HFFc6 (cell line): ENCODE results near the gene EBF3. TPM values are rescaled to one million over a fixed set of nuclear protein-coding genes. Genes with fewer than 3 reads are reported as not detected.

Experiments
- DNase-seq: peaks from one replicate; pipeline ENCODE4 v3.0.0-alpha.2; 2018
- H3K27ac Mint-ChIP-seq: 2 replicates; pipeline ENCODE4 v1.8.0; 2020; ENCODE audit warnings: mild to moderate bottlenecking, mixed read lengths
- H3K27me3 Mint-ChIP-seq: 2 replicates; pipeline ENCODE4 v1.8.0; 2021; ENCODE audit warnings: mild to moderate bottlenecking, moderate library complexity, mixed read lengths; ENCODE audit not compliant: insufficient read depth
- H3K36me3 Mint-ChIP-seq: 2 replicates; pipeline ENCODE4 v1.8.0; 2021; ENCODE audit warnings: low read depth, mixed read lengths
- H3K4me1 Mint-ChIP-seq: 2 replicates; pipeline ENCODE4 v1.8.0; 2020; ENCODE audit warnings: low read depth, mixed read lengths
- H3K4me3 Mint-ChIP-seq: 2 replicates; pipeline ENCODE4 v1.8.0; 2020; ENCODE audit warnings: mild to moderate bottlenecking, moderate library complexity, mixed read lengths
- H3K9me3 Mint-ChIP-seq: 2 replicates; pipeline ENCODE4 v1.8.0; 2020; ENCODE audit warnings: mild to moderate bottlenecking, mixed read lengths
- total RNA-seq, 6 experiments: library from RNA; stranded (reverse); fragmentation: NEBNext Ultra II Directional; extraction: Animal tissue kit (Norgen Biotek cat#: 25700); gene quantifications; 2 replicates in 1 of 6; 3 replicates in 5 of 6; pipeline ENCODE4 v1.2.3, GENCODE V29; 2021
- TF ChIP-seq, protein P1 (sequence below): fragments of 200-600 bp; sonication (generic); IDR thresholded peaks from 2 replicates; pipeline ENCODE4 v1.5.0; 2021; ENCODE audit warnings: antibody characterized with exemption, mild to moderate bottlenecking

The EBF3 gene
- total RNA-seq, 6 experiments from 2014 or later, result 0.14 to 0.39 (median 0.21) TPM; not detected in 2

DNA sequence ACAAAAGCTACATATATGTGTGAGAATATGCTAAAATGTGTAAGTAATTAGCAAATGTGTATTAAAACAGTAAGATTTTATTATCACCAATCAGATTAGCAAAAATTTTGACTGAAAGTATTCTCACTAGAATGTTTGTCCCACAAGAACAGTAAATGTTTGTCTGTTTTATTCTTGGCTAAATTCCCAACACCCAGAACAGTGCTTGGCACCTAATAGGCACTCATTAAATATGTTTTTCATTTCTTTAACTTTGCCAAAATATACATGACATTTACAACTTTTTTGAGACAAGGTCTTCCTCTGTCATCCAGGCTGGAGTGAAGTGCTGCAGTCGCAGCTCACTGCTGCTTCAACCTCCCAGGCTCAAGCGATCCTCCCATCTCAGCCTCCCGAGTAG is 143.6 kb downstream of the EBF3 start:
- Mint-ChIP-seq H3K4me1 (no peaks in the 10 kb centered on the region), H3K9me3 (peaks cover 40% of the 10 kb centered on the region), H3K4me3 (no peak overlapping the region), H3K27me3 (no peaks in the 10 kb centered on the region), H3K27ac (no peak overlapping the region), H3K36me3 (no peaks in the 10 kb centered on the region)
- DNase-seq, result no peak
- TF ChIP-seq, protein P1, sequence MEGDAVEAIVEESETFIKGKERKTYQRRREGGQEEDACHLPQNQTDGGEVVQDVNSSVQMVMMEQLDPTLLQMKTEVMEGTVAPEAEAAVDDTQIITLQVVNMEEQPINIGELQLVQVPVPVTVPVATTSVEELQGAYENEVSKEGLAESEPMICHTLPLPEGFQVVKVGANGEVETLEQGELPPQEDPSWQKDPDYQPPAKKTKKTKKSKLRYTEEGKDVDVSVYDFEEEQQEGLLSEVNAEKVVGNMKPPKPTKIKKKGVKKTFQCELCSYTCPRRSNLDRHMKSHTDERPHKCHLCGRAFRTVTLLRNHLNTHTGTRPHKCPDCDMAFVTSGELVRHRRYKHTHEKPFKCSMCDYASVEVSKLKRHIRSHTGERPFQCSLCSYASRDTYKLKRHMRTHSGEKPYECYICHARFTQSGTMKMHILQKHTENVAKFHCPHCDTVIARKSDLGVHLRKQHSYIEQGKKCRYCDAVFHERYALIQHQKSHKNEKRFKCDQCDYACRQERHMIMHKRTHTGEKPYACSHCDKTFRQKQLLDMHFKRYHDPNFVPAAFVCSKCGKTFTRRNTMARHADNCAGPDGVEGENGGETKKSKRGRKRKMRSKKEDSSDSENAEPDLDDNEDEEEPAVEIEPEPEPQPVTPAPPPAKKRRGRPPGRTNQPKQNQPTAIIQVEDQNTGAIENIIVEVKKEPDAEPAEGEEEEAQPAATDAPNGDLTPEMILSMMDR, result no peak

DNA sequence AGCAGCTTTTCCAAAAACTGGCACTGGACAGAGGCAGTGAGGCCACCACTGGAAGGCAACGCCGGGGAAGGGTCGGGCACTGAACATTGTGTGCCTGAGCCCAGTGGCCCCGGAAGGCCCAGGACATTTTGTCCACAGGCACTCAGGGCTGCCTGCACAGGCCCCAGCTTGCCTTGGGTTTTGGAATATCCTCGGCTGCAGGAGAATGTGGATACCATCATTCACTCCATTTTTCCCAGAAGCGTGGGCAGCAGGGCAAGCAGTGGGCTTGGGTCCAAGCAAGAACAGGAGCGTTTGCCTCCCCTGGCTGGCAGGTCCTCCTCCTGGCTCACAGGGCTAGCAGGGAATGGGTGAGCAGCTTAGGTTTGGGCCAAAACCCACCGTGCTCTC is 147.4 kb downstream of the EBF3 start:
- Mint-ChIP-seq H3K9me3 (peaks cover 47% of the 10 kb centered on the region), H3K27me3 (peaks cover 3% of the 10 kb centered on the region), H3K4me3 (no peak overlapping the region), H3K27ac (no peak overlapping the region), H3K4me1 (no peaks in the 10 kb centered on the region), H3K36me3 (no peaks in the 10 kb centered on the region)
- TF ChIP-seq, protein P1, result no peak
- DNase-seq, result no peak

DNA sequence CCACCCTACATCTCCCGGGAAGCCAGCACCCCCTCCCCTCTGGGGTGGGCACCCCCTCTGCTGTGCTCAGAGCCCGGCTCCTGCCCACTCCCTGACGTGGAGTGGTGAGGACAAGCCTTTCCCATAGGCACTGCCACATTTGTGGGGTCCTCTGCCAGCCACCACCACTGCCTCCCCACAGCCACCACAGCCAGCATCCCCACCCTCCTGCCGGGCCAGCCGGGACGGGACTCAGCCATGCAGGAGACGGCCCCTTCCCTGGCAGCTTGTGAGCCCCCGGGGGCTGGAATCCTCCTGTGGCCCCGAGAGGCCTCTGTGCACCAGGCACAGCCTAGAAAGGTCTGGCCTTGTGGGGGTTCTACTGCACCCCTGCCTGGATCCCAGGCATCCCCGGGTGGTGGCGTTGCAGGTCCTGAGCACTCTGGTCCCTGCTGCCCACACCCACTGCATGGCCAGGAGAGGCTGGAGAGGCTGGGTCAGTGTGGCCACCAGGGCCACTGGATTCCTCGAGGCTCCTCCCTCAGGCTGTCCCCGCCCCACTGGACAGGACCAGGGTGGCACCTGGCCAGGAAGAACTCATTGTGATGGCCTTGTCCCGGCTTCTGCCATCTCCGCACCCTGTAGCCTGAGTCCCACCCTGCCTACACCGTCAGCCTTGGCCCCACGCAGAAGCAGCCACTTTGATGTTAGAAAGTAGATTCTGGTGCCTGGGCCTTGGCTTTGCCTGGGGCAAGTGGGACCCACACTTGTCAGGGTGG is 148.0 kb downstream of the EBF3 start:
- H3K27me3 Mint-ChIP-seq, result peaks cover 3% of the 10 kb centered on the region
- no peak overlapping the region for H3K27ac Mint-ChIP-seq
- no peaks in the 10 kb centered on the region for H3K36me3 Mint-ChIP-seq
- TF ChIP-seq, protein P1, result no peak
- H3K4me1 Mint-ChIP-seq, result no peaks in the 10 kb centered on the region
- H3K9me3 Mint-ChIP-seq, result peaks cover 48% of the 10 kb centered on the region
- DNase-seq, result no peak
- no peak overlapping the region for H3K4me3 Mint-ChIP-seq

DNA sequence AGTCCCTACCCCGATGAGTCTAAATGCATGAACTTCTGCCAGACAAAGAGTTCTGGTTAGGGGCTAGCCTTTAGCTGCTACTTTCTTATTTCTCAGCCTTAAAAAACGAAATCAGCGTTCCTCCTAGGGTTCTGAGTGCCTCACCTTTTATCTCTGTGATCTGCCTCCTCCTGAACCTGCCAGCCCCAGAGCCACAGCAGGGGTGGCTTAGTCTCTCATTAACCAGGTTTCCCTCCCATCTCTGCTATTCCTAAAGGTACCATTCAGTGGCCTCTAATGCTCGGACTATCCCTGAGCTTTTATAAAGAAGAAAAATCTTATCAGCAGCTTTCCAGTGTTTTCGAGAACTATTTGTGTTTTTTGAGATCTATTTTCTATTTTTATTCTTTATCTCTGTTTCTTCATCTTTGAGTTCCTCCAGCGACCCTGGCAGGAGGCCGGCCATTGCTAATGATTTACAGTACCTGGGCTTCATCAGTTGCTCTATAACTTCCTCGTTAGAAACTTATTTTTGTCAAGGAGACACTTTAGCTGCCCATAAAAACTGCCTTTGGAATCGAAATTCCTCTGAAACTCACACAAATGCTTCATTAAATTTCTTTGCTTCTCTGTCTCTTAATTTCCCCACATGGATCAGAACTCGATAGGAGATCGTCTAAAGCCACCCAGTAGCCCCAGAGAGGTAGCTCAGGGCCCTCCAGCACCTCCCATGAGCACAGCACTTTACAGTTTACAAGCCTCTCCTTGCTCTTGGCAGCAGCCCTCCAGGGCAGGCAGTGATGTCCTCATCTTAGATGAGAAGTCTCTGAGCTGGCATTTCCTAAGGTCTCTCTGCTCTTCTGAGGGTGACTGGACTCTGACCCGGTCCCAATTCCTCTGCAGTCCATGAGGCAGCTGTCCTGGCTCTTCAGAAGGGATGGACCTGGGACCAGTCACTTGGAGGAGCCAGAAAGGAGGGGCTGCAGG is 149.1 kb downstream of the EBF3 start:
- Mint-ChIP-seq H3K36me3 (no peaks in the 10 kb centered on the region), H3K27ac (no peak overlapping the region), H3K9me3 (peaks cover 47% of the 10 kb centered on the region), H3K4me1 (no peaks in the 10 kb centered on the region), H3K27me3 (peaks cover 3% of the 10 kb centered on the region), H3K4me3 (no peak overlapping the region)
- no peak for DNase-seq
- TF ChIP-seq, protein P1, result no peak

DNA sequence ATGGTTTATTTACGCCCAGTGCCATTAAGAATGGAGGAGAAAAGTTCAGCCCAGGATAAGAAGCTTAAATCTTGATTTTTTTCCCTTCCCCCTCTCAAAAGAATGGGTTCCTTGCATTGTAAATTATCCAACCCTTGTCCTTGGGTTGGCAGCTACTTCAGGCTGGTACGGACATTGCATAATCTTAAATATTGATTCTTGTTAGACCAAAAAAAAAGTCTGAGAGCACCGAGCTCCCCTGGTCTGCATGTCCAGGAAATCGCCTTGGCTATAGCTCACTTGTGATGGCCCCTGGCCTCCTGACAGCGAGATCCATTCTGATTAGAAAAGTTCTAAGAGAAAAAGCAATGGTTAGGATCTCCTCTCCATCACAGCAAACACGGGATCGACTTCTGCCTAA is 151.7 kb downstream of the EBF3 start:
- Mint-ChIP-seq H3K9me3 (peaks cover 43% of the 10 kb centered on the region), H3K36me3 (peaks cover under 1% of the 10 kb centered on the region; the same call in 1 of the 2 replicates), H3K4me3 (no peak overlapping the region), H3K27ac (no peak overlapping the region), H3K27me3 (peaks cover 4% of the 10 kb centered on the region), H3K4me1 (no peaks in the 10 kb centered on the region)
- TF ChIP-seq, protein P1, result no peak
- no peak for DNase-seq
